Astrocyte (in vitro differentiated cells and primary cell): ENCODE results near the gene SYVN1.

Experiments used
- EZH2 ChIP-seq: IDR thresholded peaks from 2 replicates; pipeline ENCODE4 v1.6.1; 2012; ENCODE audit warnings: mild to moderate bottlenecking, low read length, inconsistent platforms; ENCODE audit not compliant: insufficient read depth
- TF ChIP-seq, protein P1 (sequence below): IDR thresholded peaks from 2 replicates; pipeline ENCODE4 v1.5.1; 2011; ENCODE audit warnings: low read depth, mild to moderate bottlenecking, inconsistent platforms, low read length, moderate library complexity; ENCODE audit not compliant: insufficient read depth

GRCh38 chr11:65117206-65118096 is 16.9 kb downstream of the SYVN1 start, which contains the start of gene ZNHIT2:
- TF ChIP-seq, protein P1, sequence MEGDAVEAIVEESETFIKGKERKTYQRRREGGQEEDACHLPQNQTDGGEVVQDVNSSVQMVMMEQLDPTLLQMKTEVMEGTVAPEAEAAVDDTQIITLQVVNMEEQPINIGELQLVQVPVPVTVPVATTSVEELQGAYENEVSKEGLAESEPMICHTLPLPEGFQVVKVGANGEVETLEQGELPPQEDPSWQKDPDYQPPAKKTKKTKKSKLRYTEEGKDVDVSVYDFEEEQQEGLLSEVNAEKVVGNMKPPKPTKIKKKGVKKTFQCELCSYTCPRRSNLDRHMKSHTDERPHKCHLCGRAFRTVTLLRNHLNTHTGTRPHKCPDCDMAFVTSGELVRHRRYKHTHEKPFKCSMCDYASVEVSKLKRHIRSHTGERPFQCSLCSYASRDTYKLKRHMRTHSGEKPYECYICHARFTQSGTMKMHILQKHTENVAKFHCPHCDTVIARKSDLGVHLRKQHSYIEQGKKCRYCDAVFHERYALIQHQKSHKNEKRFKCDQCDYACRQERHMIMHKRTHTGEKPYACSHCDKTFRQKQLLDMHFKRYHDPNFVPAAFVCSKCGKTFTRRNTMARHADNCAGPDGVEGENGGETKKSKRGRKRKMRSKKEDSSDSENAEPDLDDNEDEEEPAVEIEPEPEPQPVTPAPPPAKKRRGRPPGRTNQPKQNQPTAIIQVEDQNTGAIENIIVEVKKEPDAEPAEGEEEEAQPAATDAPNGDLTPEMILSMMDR: peak; percentile 90
- TF ChIP-seq EZH2: no peak
